ENCODE results near the gene HS6ST1.

The HS6ST1 gene

GRCh38 chr2:128362889-128363228 is 44.2 kb upstream of the HS6ST1 start:
- Histone ChIP-seq H3K36me3 (ENCODE audit: control insufficient read depth in 2 of 2, insufficient read depth in 1 of 2, low read length in 2 of 2) (no peaks in the 10 kb centered on the region), H3K9me3 (ENCODE audit: control insufficient read depth, insufficient read depth, low read depth, low read length) (no peaks in the 10 kb centered on the region), H3K27ac (ENCODE audit: extremely low read depth, low read depth, low read length) (no peak overlapping the region), H3K4me1 (ENCODE audit: control insufficient read depth, insufficient read depth, low read length) (no peaks in the 10 kb centered on the region), H3K4me3 (ENCODE audit: low read depth, low read length) (no peak overlapping the region)
- TF ChIP-seq ZSCAN5A (tag by site-specific recombination; IDR thresholded peaks at IDR 0.05) = no peak
- TF ChIP-seq ZNF623 (tag by site-specific recombination; IDR thresholded peaks at IDR 0.05) = no peak
- no peak for TF ChIP-seq ZNF521 (tag by site-specific recombination; IDR thresholded peaks at IDR 0.05)
- no peak for TF ChIP-seq ZBTB26 (tag by site-specific recombination; optimal IDR thresholded peaks at IDR 0.05)
- TF ChIP-seq TSHZ1 (tag by site-specific recombination; IDR thresholded peaks at IDR 0.05; ENCODE audit: borderline replicate concordance) = no peak
- no peak for TF ChIP-seq ZNF610 (tag by site-specific recombination; IDR thresholded peaks at IDR 0.05; ENCODE audit: borderline replicate concordance)
- TF ChIP-seq ZNF791 (tag by site-specific recombination; IDR thresholded peaks at IDR 0.05) = no peak
- no peak for TF ChIP-seq ZNF2 (tag by site-specific recombination; IDR thresholded peaks at IDR 0.05)
- no peak for TF ChIP-seq GLI4 (tag by site-specific recombination; IDR thresholded peaks at IDR 0.05)
- no peak for TF ChIP-seq CTCF (tag by site-specific recombination; IDR thresholded peaks at IDR 0.05)
- TF ChIP-seq ZBTB21 (tag by site-specific recombination; IDR thresholded peaks at IDR 0.05) = no peak
- TF ChIP-seq ZNF121 (tag by site-specific recombination; IDR thresholded peaks at IDR 0.05) = no peak
- TF ChIP-seq ZNF654 (tag by site-specific recombination; IDR thresholded peaks at IDR 0.05; ENCODE audit: low read depth) = no peak
- no peak for TF ChIP-seq ZNF530 (tag by site-specific recombination; IDR thresholded peaks at IDR 0.05; ENCODE audit: low read depth)
- TF ChIP-seq ZSCAN4 (tag by site-specific recombination; IDR thresholded peaks at IDR 0.05) = no peak
- no peak for TF ChIP-seq ZNF335 (tag by site-specific recombination; conservative IDR thresholded peaks at IDR 0.05)
- no peak for TF ChIP-seq OSR2 (tag by site-specific recombination; IDR thresholded peaks at IDR 0.05)
- no peak for TF ChIP-seq ZNF169 (tag by site-specific recombination; IDR thresholded peaks at IDR 0.05)
- POLR2A ChIA-PET = interaction anchor here (1.0 kb wide), 1 partner anchor 15 kb away, joined by 6 read pairs; no protein-coding TSS in a partner anchor
- CTCF ChIA-PET = no interaction called here
